ENCODE results near the gene RNF220.

- no peak for TF ChIP-seq EZH2 (IDR thresholded peaks at IDR 0.05; ENCODE audit: insufficient read depth, poor library complexity, severe bottlenecking)
- no peak for TF ChIP-seq EZH2phosphoT487 (IDR thresholded peaks at IDR 0.05; ENCODE audit: insufficient read depth, low read depth)
Observed at GRCh38 chr1:44519035-44519676, 114.1 kb downstream of the RNF220 start.
